Heart left ventricle (tissue), 13 donors: ENCODE measurements around the gene SIPA1.
A peak's percentile ranks its signal among the peaks of the same experiment; 100 is the strongest.

Source experiments
- POLR2A ChIP-seq, 2 donors: fragments of 450-650 bp; IDR thresholded peaks; one replicate each; pipeline ENCODE4 v1.6.1; 2017; ENCODE audit warnings: antibody characterized with exemption in 2 of 2, mild to moderate bottlenecking in 2 of 2, moderate library complexity in 2 of 2
- TF ChIP-seq, protein P1 (sequence below), 12 donors: fragments of 200-600 bp; sonication (generic) in 4 of 12; IDR thresholded peaks; one replicate each; pipeline versions ENCODE4 v1.5.0 to v1.8.0; 2018 to 2022; ENCODE audit warnings: antibody characterized with exemption in 12 of 12, mild to moderate bottlenecking in 5 of 12
- donor health status: ischemic (EF 13 %, LVEDD 7.1; RV severe dilation, severe dysfunction).
- donor health status: DM: no; HTN: yes; CAD: no.
- donor health status: DM: no; HTN: no; CAD: no.
- donor health status: ischemic (EF 25% LVEDD 6.9; RV normal size, moderate dysfunction).
- donor health status: ischemic (EF 25% LVEDD 5.7; RV mildly dilated, moderate dysfunction).
- donor health status: ischemic (EF 35%, LVEDD 5.7; RV mildly dilated, moderate dysfunction).
- donor health status: nonischemic (EF 11% LVEDD 7.7; RV severe dilation, severe dysfunction).
- donor health status: DM: yes; HTN: yes; CAD: no.
- donor health status: PGD.
- donor health status: ischemic (EF 29% LVEDD 5.4; RV normal size, mild dysfunction).
- donor health status: nonischemic (EF 23%, LVEDD 6.1; RV moderate dilation, normal function).

- TF ChIP-seq, protein P1, sequence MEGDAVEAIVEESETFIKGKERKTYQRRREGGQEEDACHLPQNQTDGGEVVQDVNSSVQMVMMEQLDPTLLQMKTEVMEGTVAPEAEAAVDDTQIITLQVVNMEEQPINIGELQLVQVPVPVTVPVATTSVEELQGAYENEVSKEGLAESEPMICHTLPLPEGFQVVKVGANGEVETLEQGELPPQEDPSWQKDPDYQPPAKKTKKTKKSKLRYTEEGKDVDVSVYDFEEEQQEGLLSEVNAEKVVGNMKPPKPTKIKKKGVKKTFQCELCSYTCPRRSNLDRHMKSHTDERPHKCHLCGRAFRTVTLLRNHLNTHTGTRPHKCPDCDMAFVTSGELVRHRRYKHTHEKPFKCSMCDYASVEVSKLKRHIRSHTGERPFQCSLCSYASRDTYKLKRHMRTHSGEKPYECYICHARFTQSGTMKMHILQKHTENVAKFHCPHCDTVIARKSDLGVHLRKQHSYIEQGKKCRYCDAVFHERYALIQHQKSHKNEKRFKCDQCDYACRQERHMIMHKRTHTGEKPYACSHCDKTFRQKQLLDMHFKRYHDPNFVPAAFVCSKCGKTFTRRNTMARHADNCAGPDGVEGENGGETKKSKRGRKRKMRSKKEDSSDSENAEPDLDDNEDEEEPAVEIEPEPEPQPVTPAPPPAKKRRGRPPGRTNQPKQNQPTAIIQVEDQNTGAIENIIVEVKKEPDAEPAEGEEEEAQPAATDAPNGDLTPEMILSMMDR (IDR thresholded peaks at IDR 0.05), result peak; percentile 56 to 76 (median 66)
- no peak for TF ChIP-seq POLR2A (IDR thresholded peaks at IDR 0.05)
Observed at GRCh38 chr11:65593518-65594414, 44.1 kb upstream of the SIPA1 start.
